ENCODE results near the gene LMAN2L.

LMAN2L gene

GRCh38 chr2:96734880-96735583 is 4.8 kb downstream of the LMAN2L start:
- no peak for DNase-seq (ENCODE audit: low read depth)
- H3K4me3 ChIP-seq (ENCODE audit: control insufficient read depth, low read depth, low read length): no peak overlapping the region
- no peak for TF ChIP-seq CTCF (IDR thresholded peaks at IDR 0.05; ENCODE audit: control insufficient read depth, insufficient read depth, low read depth, low read length, missing control alignments)

- DNase-seq (ENCODE audit: low read depth): no peak
- no peak overlapping the region for H3K4me3 ChIP-seq (ENCODE audit: control insufficient read depth, low read depth, low read length)
- TF ChIP-seq CTCF (IDR thresholded peaks at IDR 0.05; ENCODE audit: control insufficient read depth, insufficient read depth, low read depth, low read length, missing control alignments): no peak
These were observed 5.9 kb downstream of the LMAN2L start for GRCh38 chr2:96733931-96734330.

GRCh38 chr2:96730212-96730611 is 9.7 kb downstream of the LMAN2L start:
- no peak overlapping the region for H3K4me3 ChIP-seq (ENCODE audit: control insufficient read depth, low read depth, low read length)
- DNase-seq (ENCODE audit: low read depth): peak; percentile 55
- TF ChIP-seq CTCF (IDR thresholded peaks at IDR 0.05; ENCODE audit: control insufficient read depth, insufficient read depth, low read depth, low read length, missing control alignments): no peak

- no peak overlapping the region for H3K4me3 ChIP-seq (ENCODE audit: control insufficient read depth, low read depth, low read length)
- no peak for DNase-seq (ENCODE audit: low read depth)
- no peak for TF ChIP-seq CTCF (IDR thresholded peaks at IDR 0.05; ENCODE audit: control insufficient read depth, insufficient read depth, low read depth, low read length, missing control alignments)
These were observed 10.1 kb downstream of the LMAN2L start for GRCh38 chr2:96729748-96730147.

- TF ChIP-seq CTCF (IDR thresholded peaks at IDR 0.05; ENCODE audit: control insufficient read depth, insufficient read depth, low read depth, low read length, missing control alignments): no peak
- DNase-seq (ENCODE audit: low read depth): peak; percentile 17
- H3K4me3 ChIP-seq (ENCODE audit: control insufficient read depth, low read depth, low read length): no peak overlapping the region
These were observed 12.4 kb downstream of the LMAN2L start for GRCh38 chr2:96727431-96727830.

GRCh38 chr2:96726131-96726530 is 13.7 kb downstream of the LMAN2L start:
- DNase-seq (ENCODE audit: low read depth): no peak
- no peak for TF ChIP-seq CTCF (IDR thresholded peaks at IDR 0.05; ENCODE audit: control insufficient read depth, insufficient read depth, low read depth, low read length, missing control alignments)
- H3K4me3 ChIP-seq (ENCODE audit: control insufficient read depth, low read depth, low read length): no peak overlapping the region

Data from AG09309 (cell line).